D721Med (cell line): Measurements from ENCODE around the gene DNA2.
"Not testable (repeated sequence)": the region's sequence is repeated elsewhere in the genome, so short reads cannot be mapped to it uniquely, and the experiment has no call there.

Experiments used
- DNase-seq: peaks from one replicate; pipeline ENCODE4 v3.0.0; 2011; ENCODE audit warnings: low spot score; ENCODE audit not compliant: insufficient read length
- FAIRE-seq: peaks from 2 replicates; lab custom pipeline; 2011; peaks lifted over from hg19 to GRCh38; lab: Jason Lieb, UNC
- CTCF ChIP-seq: IDR thresholded peaks from 2 replicates; pipeline ENCODE4 v1.5.1; 2012; ENCODE audit warnings: mild to moderate bottlenecking, control low read depth; ENCODE audit not compliant: insufficient read depth; ENCODE audit errors: missing control alignments

DNA2 gene, protein sequence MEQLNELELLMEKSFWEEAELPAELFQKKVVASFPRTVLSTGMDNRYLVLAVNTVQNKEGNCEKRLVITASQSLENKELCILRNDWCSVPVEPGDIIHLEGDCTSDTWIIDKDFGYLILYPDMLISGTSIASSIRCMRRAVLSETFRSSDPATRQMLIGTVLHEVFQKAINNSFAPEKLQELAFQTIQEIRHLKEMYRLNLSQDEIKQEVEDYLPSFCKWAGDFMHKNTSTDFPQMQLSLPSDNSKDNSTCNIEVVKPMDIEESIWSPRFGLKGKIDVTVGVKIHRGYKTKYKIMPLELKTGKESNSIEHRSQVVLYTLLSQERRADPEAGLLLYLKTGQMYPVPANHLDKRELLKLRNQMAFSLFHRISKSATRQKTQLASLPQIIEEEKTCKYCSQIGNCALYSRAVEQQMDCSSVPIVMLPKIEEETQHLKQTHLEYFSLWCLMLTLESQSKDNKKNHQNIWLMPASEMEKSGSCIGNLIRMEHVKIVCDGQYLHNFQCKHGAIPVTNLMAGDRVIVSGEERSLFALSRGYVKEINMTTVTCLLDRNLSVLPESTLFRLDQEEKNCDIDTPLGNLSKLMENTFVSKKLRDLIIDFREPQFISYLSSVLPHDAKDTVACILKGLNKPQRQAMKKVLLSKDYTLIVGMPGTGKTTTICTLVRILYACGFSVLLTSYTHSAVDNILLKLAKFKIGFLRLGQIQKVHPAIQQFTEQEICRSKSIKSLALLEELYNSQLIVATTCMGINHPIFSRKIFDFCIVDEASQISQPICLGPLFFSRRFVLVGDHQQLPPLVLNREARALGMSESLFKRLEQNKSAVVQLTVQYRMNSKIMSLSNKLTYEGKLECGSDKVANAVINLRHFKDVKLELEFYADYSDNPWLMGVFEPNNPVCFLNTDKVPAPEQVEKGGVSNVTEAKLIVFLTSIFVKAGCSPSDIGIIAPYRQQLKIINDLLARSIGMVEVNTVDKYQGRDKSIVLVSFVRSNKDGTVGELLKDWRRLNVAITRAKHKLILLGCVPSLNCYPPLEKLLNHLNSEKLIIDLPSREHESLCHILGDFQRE

GRCh38 chr10:68471586-68472408 is at the start of gene DNA2:
TSS of gene DNA2 (minus strand) at chr10:68471973. CDS start at chr10:68471864, 109 bp downstream.
- FAIRE-seq: no peak

GRCh38 chr10:68518609-68519008 is 46.8 kb upstream of the DNA2 start:
- FAIRE-seq, DNase-seq: not testable (repeated sequence)

More at GRCh38 chr10:68471586-68472408, at the start of gene DNA2:
- DNase-seq: peak; percentile 83
- no peak for TF ChIP-seq CTCF

DNA sequence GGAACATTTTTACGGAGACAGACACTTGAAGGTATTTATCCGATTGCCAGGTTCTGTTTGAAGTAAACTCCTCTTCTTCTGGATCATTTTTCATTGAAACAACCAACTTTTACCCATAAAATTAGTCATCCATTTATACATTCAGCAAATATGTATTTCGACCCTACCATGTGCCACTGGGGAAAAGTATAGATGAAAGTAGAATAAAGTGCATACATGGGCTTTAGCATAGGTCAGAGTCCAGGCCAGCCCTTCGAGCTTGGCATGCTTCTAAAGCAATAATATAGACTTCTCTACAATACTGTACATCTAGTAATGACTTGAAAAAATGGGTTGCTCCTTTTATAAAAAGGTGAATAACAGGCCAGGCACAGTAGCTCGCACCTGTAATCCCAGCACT is 45.4 kb upstream of the DNA2 start:
- DNase-seq (no peak), FAIRE-seq (no peak)
- no peak for TF ChIP-seq CTCF

DNA sequence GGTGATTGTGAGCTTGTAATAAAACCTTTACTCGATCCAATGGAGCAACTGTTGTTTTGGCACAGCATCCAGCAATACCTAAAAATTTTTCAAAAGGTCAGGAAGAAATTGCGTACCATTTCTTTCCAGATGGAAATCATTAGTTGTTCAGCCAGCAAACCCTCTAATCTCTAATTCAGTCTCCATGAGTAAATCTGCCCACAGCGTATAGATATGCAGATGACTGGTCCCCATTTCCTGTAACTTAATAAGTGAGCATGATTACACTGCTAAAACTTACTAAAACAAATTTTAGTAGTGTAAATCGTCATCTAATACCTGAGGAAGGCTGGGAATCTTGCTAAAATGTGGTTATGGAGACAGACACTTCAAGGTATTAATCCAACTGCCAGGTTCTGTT is 45.0 kb upstream of the DNA2 start:
- DNase-seq (no peak), FAIRE-seq (no peak)
- TF ChIP-seq CTCF: no peak

DNA sequence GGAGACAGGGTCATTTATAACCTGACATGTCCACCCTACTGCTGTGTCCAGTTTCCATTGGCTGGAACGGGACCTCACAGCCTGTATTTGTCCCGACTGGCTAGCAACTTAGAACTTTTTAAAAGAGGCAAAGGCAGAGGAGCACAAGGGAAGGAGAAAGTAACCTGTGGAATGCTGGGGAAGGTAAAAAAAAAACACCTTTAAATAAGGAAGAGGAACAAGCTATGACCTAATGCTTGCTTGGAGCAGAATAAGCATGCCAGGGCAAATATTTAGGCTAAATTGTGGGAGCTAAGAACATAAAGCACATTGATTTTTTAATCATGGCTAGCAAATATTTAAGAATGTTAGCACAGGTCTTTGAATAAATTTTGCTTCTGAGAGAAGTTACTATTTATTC is 44.4 kb upstream of the DNA2 start:
- not testable (repeated sequence) for FAIRE-seq, DNase-seq

- no peak for DNase-seq
- TF ChIP-seq CTCF: no peak
- no peak for FAIRE-seq
Measured at GRCh38 chr10:68508090-68508489, 36.3 kb upstream of the DNA2 start.

- TF ChIP-seq CTCF: no peak
- FAIRE-seq: no peak
- DNase-seq: no peak
Measured at GRCh38 chr10:68506411-68506810, 34.6 kb upstream of the DNA2 start.
